Measurements from ENCODE around the gene CNKSR2.

CNKSR2 gene

DNA sequence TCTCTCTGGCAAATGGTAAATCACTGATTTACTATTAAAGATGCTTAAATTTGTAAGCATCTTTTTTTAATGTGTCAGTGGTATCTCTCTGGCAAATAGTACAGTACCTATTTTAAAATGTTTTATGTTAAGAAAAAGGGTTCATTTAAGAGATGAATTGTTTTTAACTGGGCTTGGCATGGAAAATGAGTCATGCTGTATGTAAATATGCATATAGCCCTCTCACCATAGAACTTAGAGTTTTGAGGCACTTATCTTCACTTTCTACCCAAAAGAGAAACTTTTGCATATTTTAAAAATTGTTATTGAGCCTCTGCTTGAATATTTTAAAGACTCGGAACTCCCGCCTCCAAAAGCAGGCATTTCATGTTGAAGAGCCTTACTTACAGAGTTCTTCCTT lies 246.0 kb downstream of the CNKSR2 start:
- DNase-seq = no peak

GRCh38 chrX:21623778-21624501 lies 249.7 kb downstream of the CNKSR2 start:
- DNase-seq = no peak

GRCh38 chrX:21632027-21632426 lies 257.8 kb downstream of the CNKSR2 start:
- no peak for DNase-seq

GRCh38 chrX:21638311-21638710 lies 264.1 kb downstream of the CNKSR2 start:
- no peak for DNase-seq

DNA sequence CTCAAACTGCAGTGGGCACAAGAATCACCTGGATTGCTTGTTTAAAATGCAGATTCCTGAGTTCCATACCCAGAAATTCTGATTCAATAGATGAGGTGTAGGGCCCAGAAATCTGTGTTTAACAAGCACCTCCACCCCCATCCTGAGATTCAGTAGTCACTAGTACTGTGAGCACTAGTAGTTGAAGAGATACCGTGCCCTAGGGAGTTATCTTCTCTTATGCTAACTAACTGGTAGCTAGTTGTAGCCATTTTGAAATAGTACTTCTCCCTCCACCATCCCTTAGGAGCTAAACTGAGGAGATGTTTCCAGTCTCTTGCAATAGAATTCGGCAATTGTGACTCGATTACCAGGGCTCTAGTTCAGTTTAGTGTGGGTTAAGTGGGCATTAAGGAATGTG lies 265.6 kb downstream of the CNKSR2 start:
- no peak for DNase-seq

- no peak for DNase-seq
These were observed 271.2 kb downstream of the CNKSR2 start for GRCh38 chrX:21645431-21645830.

DNA sequence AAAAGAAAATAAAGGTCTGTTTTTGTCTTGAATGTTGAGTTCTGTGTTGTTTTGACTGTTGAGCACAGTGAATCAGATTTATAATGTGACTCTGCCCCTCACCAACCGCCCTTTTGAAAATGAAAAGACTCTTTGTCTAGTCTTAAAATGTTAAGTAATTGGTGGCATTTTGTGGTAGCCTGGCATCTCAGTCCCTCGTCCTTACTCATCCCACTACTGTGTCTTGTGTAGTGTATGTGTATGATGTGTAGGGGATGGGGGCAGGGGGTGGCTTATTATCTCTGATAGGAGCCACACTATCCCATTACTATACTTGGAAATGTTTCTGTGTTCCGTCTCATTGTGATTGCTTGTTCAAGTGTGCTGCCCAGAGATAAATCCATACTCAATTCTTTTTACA lies 271.7 kb downstream of the CNKSR2 start:
- DNase-seq = no peak

DNA sequence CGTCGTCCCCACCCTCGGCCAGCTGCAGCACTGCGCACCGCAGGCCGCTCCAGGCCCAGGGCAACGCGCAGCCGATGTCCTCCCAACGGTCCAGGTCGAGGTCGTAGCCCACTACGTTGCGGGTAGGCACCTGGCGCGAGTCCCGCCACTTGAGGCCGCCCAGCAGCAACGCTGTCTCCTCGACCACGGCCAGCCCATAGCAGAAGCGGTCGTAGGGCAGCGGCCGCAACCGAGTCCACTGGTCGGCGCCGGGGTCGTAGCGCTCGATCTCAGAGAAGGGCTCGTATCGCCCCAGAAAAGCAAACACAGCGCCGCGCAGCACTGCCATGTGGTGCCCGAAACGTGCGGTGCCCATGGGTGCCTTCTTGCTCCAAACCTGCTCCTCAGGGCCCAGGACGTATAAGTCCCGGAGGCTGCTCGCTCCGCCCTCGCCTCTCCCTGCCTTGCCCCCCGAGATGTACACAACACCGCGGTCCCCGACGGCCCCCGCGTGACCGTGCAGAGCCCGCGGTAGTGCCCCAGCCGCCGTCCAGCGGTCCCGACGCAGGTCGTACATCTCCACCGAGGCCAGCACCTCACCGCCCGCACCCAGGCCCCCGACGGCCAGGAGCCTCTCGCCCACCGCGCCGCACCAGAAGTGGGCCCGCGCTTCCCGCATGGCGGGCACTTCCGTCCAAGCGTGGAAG lies 281.8 kb downstream of the CNKSR2 start:
- DNase-seq = no peak

- no peak for DNase-seq
These were observed 282.5 kb downstream of the CNKSR2 start for GRCh38 chrX:21656587-21657317.

DNA sequence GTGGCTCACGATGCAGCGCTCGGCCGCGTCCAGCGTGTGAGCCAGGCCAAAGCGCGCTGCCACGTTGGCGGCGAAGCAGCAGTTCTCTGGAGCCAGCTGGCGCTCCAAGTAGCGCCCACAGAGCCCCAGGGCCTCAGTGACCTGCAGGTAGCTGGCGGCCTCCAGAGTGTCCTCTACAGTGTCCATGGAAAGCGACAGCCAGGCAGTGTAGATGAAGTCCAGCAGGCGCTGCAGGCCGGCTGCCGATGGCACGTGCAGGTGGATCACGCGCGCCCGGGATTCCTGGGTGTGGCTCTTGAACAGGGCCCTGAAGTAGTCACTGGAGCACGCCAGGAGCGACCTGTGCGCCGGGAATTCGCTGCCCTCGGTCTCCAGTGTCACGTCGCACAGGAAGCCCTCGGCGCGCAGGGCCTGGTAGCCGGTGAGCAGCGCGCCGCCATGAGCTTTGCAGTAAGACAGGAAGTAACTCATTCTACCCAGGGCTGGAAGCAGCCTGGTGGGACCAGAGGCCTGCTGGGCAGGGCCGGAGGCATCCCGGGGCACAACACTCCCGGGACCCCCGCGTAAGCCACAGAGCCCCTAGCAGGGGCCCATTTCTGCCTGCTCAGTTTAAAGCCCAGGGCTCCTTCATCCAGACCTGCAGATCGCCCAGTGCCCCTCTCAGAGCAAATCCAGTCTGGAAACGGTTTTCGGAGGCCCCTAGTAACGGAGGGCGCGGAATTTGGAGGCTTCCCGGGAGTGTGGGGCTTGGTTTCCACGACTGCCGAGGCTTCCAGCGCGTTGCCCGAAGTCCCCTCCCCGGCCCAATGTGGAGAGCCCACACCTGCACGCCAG lies 283.3 kb downstream of the CNKSR2 start:
- no peak for DNase-seq

DNA sequence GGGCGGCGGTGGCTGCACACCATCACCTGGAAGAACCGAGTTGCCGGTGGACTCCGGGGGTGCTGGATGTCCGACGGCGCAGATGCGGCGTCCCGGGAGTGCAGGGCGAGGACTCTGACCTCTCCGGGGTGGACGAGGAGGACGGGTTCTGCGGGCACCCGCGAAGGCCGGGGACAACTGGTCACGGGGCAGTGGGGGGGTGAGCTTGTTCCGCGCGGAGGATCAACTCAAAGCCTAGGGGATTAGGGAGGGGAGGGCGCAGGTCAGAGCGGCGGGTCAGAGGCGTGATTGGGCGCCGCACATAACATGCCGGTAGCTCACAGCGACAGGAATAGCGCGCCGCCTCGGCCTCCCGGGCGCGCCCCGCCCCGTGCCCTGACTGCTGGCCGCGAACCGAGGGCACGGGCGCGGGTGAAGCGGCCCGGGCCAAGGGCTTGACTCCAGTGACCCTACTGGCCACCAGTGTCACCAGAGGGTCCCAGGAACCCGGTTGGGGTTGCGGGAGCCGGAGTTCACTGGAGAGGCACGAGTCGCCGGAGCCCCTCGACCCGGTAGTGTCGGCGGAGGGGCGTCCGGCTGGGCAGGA lies 284.0 kb downstream of the CNKSR2 start, which contains the start of gene KLHL34:
Gene KLHL34 (minus strand): TSS at position 179 of the 586 bp plus-strand sequence. CDS start 542 bp downstream, outside the sequence.
- DNase-seq = no peak

GRCh38 chrX:21658746-21659145 lies 284.5 kb downstream of the CNKSR2 start:
- DNase-seq = no peak

DNA sequence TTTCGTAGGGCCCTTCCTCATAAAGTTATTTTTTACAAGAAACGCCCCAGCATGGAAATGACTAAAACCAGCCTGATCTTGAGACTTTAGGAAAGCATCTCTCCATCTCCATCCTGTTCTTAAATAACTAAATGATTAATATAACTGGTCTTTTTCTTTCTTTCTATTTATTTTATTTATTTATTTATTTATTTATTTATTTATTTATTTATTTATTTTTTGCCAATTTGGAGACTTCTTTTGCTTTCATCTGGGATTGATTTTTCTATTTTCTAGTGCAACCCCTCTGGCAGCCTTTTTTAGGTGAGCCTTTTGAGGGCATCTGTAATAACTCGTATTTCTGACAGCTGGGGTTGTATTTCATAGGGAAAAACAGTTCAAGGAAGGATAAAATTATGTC lies 285.1 kb downstream of the CNKSR2 start:
- no peak for DNase-seq

DNA sequence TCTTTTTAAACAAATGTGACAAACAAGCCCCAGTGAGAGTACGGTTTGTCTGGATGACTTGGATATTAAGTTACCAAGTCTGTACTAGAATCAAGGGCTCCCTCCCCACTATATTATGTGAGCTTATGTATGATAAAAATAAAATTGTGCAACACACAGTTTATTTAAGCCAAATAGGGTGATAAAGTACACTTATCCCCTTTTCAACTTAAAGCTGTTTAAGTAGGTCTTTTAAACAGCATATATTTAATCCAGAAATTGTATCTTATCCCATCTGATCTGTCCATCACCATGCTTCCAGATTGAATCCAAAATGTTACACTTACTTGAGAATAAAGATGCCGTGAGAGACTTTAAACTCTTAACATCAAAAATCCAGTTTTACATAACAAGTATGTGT lies 285.9 kb downstream of the CNKSR2 start:
- DNase-seq = no peak

GRCh38 chrX:21661316-21661715 lies 287.1 kb downstream of the CNKSR2 start:
- DNase-seq = no peak

DNA sequence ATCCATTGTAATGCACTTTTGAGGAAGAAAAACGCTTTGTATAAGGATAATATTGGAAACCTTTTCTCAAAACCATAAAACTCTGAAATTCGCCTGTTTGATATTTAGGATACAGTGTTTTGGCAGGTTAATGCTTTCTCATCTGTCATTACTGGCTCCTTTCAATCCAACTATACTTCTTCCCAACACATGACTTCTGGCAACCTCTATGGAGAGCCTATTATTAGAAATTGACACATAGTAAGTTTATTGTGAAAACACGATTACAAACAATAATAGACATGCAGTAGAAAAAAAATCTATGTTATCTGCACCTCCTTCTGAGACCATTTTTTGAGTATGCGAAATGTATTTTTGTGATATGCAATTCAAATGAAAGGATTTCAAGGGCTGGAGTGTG lies 288.5 kb downstream of the CNKSR2 start:
- DNase-seq = no peak

DNA sequence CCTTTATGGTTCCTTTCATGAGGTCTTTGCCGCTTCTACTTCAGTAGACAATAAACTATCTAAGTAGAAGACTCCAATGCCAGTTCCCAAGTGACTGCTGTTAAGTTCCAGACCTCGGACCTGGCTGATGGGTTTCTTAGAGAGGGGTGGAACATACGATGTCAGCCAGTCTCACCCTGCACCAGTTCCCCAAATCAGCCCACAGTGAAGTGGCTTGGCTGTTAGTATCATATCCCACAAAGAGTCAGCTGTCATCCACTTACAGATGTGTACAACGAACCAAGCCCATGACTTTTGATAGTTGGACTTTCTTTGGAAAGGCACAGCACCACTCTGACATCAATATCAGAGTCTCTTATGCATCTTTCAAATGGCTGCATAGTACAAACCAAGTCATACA lies 292.0 kb downstream of the CNKSR2 start:
- DNase-seq = no peak

DNA sequence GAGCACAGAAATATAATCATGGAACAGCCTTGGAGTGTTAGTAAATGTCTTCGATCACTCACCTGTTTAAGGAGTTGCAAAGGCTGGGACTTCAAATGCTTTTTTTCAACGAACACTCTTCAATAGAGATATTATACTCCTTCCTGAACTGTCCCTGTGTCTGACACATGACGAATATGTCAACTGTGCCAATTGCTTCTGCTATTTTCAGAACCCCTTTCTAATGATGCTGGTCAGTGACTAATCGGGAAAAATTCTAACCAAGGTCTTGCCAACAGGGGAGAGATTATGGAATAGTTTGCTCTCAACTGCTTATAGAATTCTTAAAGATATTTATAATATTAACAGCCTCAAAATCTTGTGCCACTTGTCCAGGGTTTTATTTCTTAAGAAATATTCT lies 292.5 kb downstream of the CNKSR2 start:
- no peak for DNase-seq

DNA sequence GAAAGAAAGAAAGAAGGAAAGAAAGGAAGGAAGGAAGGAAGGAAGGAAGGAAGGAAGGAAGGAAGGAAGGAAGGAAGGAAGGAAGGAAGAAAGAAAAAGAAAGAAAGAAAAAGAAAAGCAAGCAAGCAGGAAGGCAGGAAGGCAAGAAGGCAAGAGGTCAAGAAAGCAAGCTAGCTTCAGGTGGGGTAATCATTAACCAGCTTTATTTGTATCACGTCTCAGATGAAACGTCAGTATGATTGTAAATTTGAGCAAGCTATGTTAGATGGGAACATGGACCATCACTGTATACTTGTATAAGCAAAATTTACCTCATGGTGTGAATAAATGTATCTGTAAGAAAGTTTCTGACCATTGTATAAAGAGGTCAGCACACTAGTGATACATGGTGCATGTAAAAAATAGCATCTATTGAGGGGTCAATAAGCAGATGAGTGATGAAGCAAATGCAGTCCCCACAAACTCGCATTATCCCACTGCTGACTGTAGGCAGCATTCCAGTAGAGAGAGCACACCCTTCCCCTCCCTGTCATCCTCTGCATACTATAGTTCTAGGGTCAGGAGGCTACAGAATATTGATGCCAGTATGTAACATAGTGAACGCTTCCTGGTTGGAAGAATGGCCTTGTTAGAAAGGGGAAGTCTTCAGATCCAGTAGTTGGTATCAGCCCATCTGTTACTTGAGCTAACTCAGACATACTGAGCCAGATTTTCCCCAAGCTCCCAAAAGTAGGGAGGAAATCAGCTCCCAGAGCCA lies 300.4 kb downstream of the CNKSR2 start:
- DNase-seq = no peak

DNA sequence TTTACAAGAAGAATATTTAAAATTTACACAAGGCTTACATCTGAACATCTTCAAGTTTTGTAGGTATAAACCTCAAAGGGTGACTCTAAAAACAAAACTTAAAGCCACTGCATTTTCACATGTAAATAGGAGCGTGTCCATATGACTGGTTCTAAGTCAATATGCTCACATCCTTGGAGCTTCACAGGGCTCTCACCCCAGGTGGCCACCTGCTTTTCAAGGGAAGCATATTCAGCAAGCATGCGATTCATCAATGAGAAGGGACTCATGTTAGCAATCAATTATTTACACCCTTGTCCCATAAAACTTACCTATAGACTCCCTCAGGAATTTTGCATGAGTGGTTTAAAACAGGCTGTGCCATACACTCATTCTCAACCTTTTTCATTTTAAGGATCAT lies 301.7 kb downstream of the CNKSR2 start:
- DNase-seq = no peak

DNA sequence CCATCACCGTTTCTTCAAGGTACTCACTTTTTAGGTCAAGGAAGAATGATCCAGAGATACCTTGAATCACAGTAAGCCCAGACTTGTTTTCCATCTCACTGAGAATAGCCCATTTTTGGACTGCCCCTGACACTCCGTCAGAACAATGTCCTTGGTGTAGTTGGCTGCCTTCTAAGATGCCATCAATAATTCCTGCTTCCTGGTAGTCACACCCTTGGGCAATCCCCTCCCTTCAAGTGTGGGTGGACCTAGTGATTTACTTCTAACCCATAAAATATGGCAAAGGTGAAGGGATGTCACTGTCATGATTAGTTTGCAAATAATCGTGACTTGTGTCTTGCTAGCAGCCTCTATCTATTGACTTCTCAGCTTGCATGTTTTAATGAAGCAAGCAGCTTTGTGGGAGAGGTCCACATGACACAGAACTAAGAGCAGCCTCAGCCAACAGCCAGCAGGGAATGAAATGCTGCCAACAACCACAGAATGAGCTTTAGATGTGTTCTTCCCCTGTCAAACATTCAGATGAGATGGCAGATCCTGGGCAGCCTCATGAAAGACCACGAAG lies 303.9 kb downstream of the CNKSR2 start:
- no peak for DNase-seq
